SK-N-MC (cell line): ENCODE results near the gene UBE2D1.

Experiments used
- EZH2 ChIP-seq: fragments of 200-600 bp; sonication (generic); IDR thresholded peaks from one replicate; pipeline ENCODE4 v1.6.1; 2017; ENCODE audit warnings: antibody characterized with exemption
- FOXP2 ChIP-seq: optimal IDR thresholded peaks from 2 replicates; pipeline ENCODE3; 2011; ENCODE audit warnings: mild to moderate bottlenecking, moderate library complexity; ENCODE audit not compliant: insufficient read depth; ENCODE audit errors: extremely low read length, control extremely low read depth
- POLR2AphosphoS5 ChIP-seq: IDR thresholded peaks from 2 replicates; pipeline ENCODE4 v1.6.1; 2012; ENCODE audit warnings: mild to moderate bottlenecking, low read depth, low read length, borderline replicate concordance

DNA sequence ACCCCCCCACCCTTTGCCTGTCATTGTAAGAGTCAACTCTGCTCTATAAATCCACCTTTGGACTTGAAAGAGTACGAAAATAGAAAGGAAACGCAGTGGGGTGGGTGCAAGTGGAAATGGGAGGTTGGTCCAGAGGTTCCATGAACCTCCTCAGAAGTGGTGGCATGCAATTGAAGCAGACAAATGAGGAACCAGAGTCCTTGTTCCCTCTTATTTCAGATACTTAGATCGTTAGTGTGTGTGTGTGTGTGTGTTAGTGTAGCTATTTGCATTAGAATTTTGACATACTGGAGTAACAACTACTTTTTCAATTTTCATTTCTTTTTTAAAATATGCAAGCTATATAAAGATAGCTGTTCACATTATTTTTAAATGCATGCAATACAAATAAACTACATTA, 32.3 kb downstream of the UBE2D1 start:
- TF ChIP-seq EZH2 (no peak), POLR2AphosphoS5 (no peak), FOXP2 (no peak)
